Cardiac septum (tissue), 1 donor: ENCODE results near the gene LRRC2. TPM values are rescaled to one million over a fixed set of nuclear protein-coding genes. Genes with fewer than 3 reads are reported as not detected.
A peak's percentile ranks its signal among the peaks of the same experiment; 100 is the strongest.

Source experiments
- DNase-seq: peaks from one replicate; pipeline ENCODE4 v3.0.0-alpha.2; 2020; ENCODE audit warnings: low spot score
- intact Hi-C: fragments of 100-400 bp; cut with DNase I; formaldehyde crosslinking; loops from one replicate; pipeline ENCODE4 v1.14.0; 2022
- total RNA-seq: library from RNA; stranded (reverse); fragmentation: NEBNext Ultra II Directional; extraction: Animal tissue kit (Norgen Biotek cat#: 25700); gene quantifications from one replicate; pipeline ENCODE4 v1.2.1, GENCODE V29; 2021
- donor health status: DM: no; HTN: no; CAD: no.

The LRRC2 gene
- total RNA-seq, 1 donor from 2014 or later, result 70.6 TPM

- no peak for DNase-seq
- intact Hi-C loops, result loop anchor here (2.0 to 10.0 kb wide), 3 partner anchors 67 to 405 kb away; no protein-coding TSS in a partner anchor
Observed at GRCh38 chr3:46489875-46490274, 76.2 kb downstream of the LRRC2 start.

DNA sequence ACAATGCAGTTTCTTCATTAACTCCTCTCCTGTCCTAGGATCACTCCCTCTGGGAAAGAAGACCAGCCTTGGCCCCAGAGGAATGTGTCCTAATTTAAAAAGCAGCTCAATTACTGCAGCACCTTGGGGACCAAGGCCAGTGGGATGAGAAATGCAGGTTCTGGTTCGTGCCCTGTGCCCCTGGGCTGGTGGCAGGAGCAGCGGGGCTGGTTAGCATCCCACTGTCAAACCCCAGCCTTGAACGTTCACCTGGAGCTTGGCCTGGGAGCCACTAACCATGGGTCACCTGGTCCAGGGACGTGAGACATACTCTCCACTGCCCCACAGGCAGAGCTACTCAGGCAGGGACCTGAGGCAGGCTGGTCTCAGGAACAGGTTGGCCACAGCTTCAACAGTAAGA is 76.7 kb downstream of the LRRC2 start:
- intact Hi-C loops, result loop anchor here (2.0 to 5.0 kb wide), 2 partner anchors 68 to 141 kb away; no protein-coding TSS in a partner anchor
- no peak for DNase-seq

GRCh38 chr3:46488735-46489361 is 77.3 kb downstream of the LRRC2 start:
- peak; percentile 94 for DNase-seq
- intact Hi-C loops, result loop anchor here (2.0 to 5.0 kb wide), 2 partner anchors 68 to 142 kb away; no protein-coding TSS in a partner anchor

DNA sequence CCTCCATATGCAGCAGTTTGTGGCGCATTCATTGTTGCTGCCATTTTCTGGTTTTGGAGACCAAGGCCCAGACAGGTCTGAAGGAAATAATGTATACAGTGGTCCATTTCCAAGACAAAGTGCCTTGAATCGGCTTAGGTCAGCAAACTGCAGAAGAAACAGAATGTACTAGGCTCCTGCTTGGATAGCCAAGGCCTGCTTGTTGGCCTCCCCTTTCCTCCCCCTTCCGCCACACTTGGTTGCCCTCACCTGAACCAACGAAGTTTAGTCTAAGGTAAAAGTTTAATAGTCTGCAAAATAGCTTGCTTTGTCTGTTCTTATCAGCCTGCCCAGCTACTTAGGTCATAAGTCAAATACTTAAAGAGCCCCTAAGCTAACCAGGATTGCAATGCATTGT is 80.3 kb downstream of the LRRC2 start:
- DNase-seq, result no peak
- intact Hi-C loops, result loop anchor here (5.0 kb wide), 1 partner anchor 72 kb away; no protein-coding TSS in a partner anchor

- intact Hi-C loops, result loop anchor here (5.0 kb wide), 1 partner anchor 72 kb away; no protein-coding TSS in a partner anchor
- no peak for DNase-seq
Observed at GRCh38 chr3:46484911-46485778, 81.0 kb downstream of the LRRC2 start.

GRCh38 chr3:46484388-46484787 is 81.7 kb downstream of the LRRC2 start:
- intact Hi-C loops, result no loop called here
- DNase-seq, result no peak

DNA sequence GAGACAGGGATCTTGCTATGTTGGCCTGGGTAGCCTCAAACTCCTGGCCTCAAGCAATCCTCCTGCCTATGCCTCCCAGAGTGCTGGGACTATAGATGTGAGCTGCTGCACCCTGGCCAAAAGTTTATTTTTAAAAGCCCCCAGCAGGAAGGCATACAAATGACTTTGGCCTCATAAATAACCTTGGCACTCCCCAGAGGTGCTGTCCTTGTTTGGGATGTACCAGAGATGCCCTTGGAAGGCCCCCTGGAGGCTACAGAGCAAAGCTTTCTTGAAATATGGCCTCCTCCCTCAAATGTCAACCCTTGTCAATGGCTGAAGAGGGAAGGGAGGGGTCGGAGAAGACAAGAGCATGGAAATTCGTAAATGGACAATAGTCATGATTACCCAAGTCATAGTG is 82.3 kb downstream of the LRRC2 start:
- intact Hi-C loops, result no loop called here
- no peak for DNase-seq

DNA sequence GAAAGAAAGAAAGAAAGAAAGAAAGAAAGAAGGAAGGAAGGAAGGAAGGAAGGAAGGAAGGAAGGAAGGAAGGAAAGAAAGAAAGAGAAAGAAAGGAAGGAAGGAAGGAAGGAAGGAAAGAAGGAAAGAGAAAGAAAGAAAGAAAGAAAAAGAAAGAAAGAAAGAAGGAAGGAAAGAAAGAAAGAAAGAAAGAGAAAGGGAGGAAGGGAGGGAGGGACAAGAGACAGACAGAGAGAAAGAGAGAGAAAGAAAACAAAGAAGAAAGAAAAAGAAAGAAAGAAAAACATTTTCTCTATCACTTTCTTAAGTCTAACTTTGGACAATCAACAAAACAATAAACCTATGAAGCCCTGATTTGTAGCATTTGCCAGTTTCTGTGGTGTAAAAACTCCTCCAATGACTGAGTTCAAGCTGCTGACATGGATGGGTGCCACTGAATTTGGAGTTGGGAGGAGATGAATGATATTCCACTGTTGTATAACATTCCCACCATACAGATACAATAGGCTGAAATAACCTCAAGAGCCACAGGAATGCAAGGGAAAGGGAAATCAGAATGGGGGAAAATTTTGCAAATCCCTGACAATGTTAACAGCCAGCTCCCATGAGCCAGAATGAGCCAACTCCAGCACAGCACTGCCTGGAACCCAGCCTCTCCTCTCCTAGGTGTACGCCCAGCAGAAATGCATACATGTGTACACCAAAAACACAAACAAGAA is 83.3 kb downstream of the LRRC2 start:
- intact Hi-C loops, result no loop called here
- no peak for DNase-seq

- no peak for DNase-seq
- intact Hi-C loops, result no loop called here
Observed at GRCh38 chr3:46481636-46482035, 84.5 kb downstream of the LRRC2 start.

DNA sequence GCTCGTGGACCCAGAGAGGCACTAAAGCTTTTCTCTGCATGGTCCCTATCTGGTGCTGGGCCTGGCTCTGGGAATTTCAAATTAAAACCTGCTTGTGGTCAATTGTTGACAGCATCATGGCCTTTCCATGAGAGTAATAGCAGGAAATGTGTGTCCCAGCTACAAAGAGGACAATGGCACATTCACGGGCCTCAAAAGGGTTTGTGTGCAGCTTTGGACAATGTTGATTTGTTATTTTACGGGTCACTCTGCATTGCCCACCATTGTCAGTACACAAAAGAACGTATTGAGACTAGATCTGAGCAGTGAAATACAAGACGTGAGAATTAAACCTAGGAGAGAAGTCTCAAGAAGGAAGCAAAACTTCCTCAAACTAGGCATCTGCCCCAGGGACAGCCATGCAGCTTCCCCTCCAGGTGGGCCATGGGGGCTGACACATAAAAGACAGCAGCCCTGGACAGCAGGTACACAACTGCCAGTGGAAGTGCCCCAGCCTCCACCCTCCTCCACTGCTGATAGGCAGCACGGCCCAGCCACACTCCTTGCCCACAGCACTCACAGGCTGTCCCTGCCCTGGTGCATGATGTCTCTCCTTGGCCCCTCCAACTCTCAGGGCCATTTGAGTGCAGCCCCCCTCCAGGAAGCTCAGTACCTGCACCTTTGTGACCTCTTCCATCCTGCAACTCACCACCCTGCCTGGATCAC is 85.5 kb downstream of the LRRC2 start:
- no peak for DNase-seq
- intact Hi-C loops, result no loop called here

DNA sequence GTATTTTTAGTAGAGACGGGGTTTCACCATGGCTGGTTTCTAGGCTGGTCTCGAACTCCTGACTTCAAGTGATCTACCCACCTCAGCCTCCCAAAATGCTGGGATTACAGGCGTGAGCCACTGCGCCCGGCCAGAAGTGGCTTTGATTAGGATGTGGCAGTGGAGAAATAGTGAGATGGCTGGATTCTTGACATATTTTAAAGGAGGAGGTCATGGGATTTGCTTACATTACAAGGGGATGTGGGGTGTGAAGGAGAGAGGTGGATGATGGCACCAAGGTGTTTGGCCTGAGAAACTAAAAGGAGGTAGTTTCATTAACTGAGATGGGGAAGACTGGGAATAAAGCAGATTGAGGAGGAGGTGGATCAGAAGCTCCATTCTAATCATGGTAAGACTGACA is 86.4 kb downstream of the LRRC2 start:
- intact Hi-C loops, result no loop called here
- DNase-seq, result no peak

DNA sequence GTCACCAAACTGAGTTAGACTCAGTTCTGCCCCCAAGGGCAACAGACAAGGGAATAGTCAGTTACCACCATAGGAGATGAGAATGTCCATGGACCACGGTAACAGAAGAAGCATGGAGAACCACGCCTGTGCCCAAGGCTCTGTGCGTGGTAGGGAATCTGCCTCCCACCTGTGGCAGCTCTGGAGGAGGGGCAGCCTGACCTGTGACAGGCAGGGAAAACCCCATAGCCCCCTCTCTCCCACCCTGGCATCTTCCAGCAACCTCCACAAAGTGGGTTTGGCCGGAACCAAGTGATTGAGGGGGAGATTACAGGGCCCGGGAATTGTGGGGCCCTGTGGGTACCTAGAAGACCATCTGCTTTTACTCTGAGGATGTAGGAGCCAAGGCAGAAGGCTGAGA is 87.1 kb downstream of the LRRC2 start:
- no peak for DNase-seq
- intact Hi-C loops, result no loop called here

- intact Hi-C loops, result no loop called here
- DNase-seq, result no peak
Observed at GRCh38 chr3:46478341-46478740, 87.8 kb downstream of the LRRC2 start.

DNA sequence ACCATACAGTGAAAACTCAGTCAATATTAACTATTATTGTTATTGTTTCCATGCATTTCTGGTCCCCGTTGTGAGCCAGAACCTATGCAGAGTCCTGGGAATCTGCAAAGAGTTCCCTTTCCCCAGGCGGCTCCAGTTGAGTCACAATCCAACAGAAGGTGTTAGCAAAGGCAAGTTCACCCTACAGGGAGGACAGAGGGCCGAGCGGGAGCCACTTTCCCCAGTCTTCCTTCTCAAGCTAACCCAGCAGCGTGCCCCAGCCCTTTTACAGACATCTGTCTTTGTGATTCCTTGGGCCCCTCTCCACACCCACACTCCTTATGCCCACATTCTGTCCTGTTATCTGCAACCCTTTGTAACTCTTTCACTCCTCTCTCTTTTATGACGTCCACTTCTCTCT is 88.3 kb downstream of the LRRC2 start:
- intact Hi-C loops, result no loop called here
- DNase-seq, result no peak

GRCh38 chr3:46477145-46477544 is 89.0 kb downstream of the LRRC2 start:
- DNase-seq, result no peak
- intact Hi-C loops, result no loop called here

- intact Hi-C loops, result no loop called here
- no peak for DNase-seq
Observed at GRCh38 chr3:46472736-46473135, 93.4 kb downstream of the LRRC2 start.

- no peak for DNase-seq
- intact Hi-C loops, result no loop called here
Observed at GRCh38 chr3:46471371-46471914, 94.7 kb downstream of the LRRC2 start.

DNA sequence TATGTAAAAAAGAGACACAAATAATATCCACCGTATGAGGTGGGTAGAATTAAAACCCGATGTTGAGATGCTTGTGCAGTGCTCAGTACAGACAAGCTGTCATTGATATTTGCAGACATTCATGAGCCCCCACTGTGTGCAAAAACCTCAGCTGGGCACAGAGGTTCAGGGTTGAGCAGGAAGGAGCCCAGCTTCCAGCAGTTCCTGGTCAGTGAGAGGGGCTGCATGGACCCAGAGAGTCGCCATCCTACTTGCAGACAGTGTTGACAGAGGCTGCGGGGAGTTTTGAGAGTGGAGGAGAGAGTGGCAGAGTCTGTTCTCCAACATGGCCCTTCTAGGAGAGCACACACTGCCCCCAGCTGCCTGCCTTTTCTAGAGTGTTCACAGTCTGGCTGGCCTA is 95.3 kb downstream of the LRRC2 start:
- intact Hi-C loops, result no loop called here
- no peak for DNase-seq

DNA sequence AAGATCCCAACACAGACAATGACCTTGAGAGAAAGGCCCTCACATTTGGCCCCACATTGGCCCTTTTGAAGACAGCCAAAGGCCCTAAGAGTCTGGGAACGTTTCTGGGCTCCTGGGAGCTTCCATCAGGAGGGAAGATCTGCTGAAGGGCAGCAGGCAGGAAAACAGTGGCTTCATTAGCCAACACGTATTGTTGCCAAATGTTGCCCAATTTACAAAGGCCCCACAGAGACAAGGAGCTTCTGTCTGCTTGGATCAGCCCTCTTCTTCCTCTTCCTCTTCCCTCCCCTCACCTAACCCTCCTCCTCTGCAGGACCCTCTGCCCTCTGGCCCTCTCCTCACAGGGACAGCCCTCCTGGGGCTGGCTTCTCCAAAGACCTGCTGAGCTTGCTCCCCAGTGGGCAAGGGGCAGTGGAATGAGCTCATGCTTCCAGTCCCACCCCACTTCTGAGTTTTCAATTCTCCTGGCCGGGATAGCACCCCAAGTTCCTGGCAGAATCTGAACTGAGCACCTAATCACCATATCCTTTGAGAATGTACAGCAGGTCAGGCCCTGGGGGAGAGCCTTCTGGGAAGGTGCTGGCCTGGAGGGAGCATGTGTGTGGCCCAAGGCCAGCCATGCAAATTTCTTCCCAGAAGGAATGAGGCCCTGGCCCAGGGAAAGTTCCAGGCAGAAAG is 96.3 kb downstream of the LRRC2 start:
- no peak for DNase-seq
- intact Hi-C loops, result no loop called here
